Testis (tissue), 2 donors: Measurements from ENCODE around the gene EHBP1.

Experiments
- CTCF ChIP-seq, 3 experiments: fragments of 450-650 bp in 2 of 3; fragments of 200-600 bp in 1 of 3; sonication (generic) in 1 of 3; IDR thresholded peaks; one replicate each; pipeline ENCODE4 v1.5.1; 2016 to 2019; ENCODE audit warnings: antibody characterized with exemption in 3 of 3, mild to moderate bottlenecking in 2 of 3, moderate library complexity in 1 of 3
- POLR2A ChIP-seq: fragments of 450-650 bp; IDR thresholded peaks from one replicate; pipeline ENCODE4 v1.6.1; 2017; ENCODE audit warnings: antibody characterized with exemption, mild to moderate bottlenecking, moderate library complexity

- no peak for TF ChIP-seq POLR2A
- no peak for TF ChIP-seq CTCF (IDR thresholded peaks at IDR 0.05)
Observed at GRCh38 chr2:62718225-62718822, 12.8 kb downstream of the EHBP1 start.
